Raji (cell line): Measurements from ENCODE around the gene CGN.

Source experiments
- POLR2A ChIP-seq: IDR thresholded peaks from 2 replicates; pipeline ENCODE4 v1.6.1; 2011; ENCODE audit warnings: low read depth, low read length, control low read depth; ENCODE audit not compliant: insufficient read depth

The CGN gene

GRCh38 chr1:151533870-151534269 is 22.7 kb downstream of the CGN start:
- TF ChIP-seq POLR2A, result no peak

- TF ChIP-seq POLR2A, result no peak
Measured at GRCh38 chr1:151534662-151535278, 23.6 kb downstream of the CGN start.

GRCh38 chr1:151535326-151536271 is 24.4 kb downstream of the CGN start:
- no peak for TF ChIP-seq POLR2A

GRCh38 chr1:151536499-151536898 is 25.3 kb downstream of the CGN start:
- no peak for TF ChIP-seq POLR2A

GRCh38 chr1:151537112-151537511 is 25.9 kb downstream of the CGN start:
- no peak for TF ChIP-seq POLR2A

GRCh38 chr1:151539321-151540020 is 28.3 kb downstream of the CGN start:
- no peak for TF ChIP-seq POLR2A

GRCh38 chr1:151540021-151540981 is 29.1 kb downstream of the CGN start, which contains the start of gene TUFT1:
TUFT1 (plus strand) TSS chr1:151540309; CDS start chr1:151540367, 58 bp downstream.
- no peak for TF ChIP-seq POLR2A

GRCh38 chr1:151540982-151541377 is 29.8 kb downstream of the CGN start:
- TF ChIP-seq POLR2A, result no peak

GRCh38 chr1:151541752-151542151 is 30.6 kb downstream of the CGN start:
- TF ChIP-seq POLR2A, result no peak

- TF ChIP-seq POLR2A, result no peak
Measured at GRCh38 chr1:151542710-151543129, 31.5 kb downstream of the CGN start.

GRCh38 chr1:151545542-151545941 is 34.4 kb downstream of the CGN start:
- TF ChIP-seq POLR2A, result no peak

GRCh38 chr1:151546011-151546925 is 35.1 kb downstream of the CGN start:
- no peak for TF ChIP-seq POLR2A

- no peak for TF ChIP-seq POLR2A
Measured at GRCh38 chr1:151547119-151547899, 36.1 kb downstream of the CGN start.
